ENCODE measurements around the gene RAB37.

RAB37 gene

GRCh38 chr17:74759243-74759801 is 22.3 kb downstream of the RAB37 start:
- H3K27me3 ChIP-seq (ENCODE audit: control insufficient read depth, insufficient read depth, low read length): no peaks in the 10 kb centered on the region
- H3K9ac ChIP-seq (ENCODE audit: low read length): peak overlapping the region; percentile 9
- H3K4me1 ChIP-seq (ENCODE audit: control insufficient read depth, insufficient read depth, low read length): peaks cover 79% of the 10 kb centered on the region
- H3K4me3 ChIP-seq (ENCODE audit: low read length): no peak overlapping the region
- H3K9me3 ChIP-seq (ENCODE audit: control insufficient read depth, low read length): no peaks in the 10 kb centered on the region
- peaks cover 8% of the 10 kb centered on the region for H3K36me3 ChIP-seq (ENCODE audit: control insufficient read depth, insufficient read depth, low read length)

GRCh38 chr17:74759941-74760340 is 22.9 kb downstream of the RAB37 start:
- Histone ChIP-seq H3K9ac (ENCODE audit: low read length) (peak overlapping the region; percentile 9), H3K9me3 (ENCODE audit: control insufficient read depth, low read length) (no peaks in the 10 kb centered on the region), H3K36me3 (ENCODE audit: control insufficient read depth, insufficient read depth, low read length) (peaks cover 8% of the 10 kb centered on the region), H3K4me1 (ENCODE audit: control insufficient read depth, insufficient read depth, low read length) (peaks cover 79% of the 10 kb centered on the region), H3K27me3 (ENCODE audit: control insufficient read depth, insufficient read depth, low read length) (no peaks in the 10 kb centered on the region), H3K4me3 (ENCODE audit: low read length) (no peak overlapping the region)

GRCh38 chr17:74760404-74761105 is 23.5 kb downstream of the RAB37 start:
- Histone ChIP-seq H3K4me1 (ENCODE audit: control insufficient read depth, insufficient read depth, low read length) (peaks cover 76% of the 10 kb centered on the region), H3K27me3 (ENCODE audit: control insufficient read depth, insufficient read depth, low read length) (no peaks in the 10 kb centered on the region), H3K9ac (ENCODE audit: low read length) (peak overlapping the region; percentile 9), H3K9me3 (ENCODE audit: control insufficient read depth, low read length) (no peaks in the 10 kb centered on the region), H3K36me3 (ENCODE audit: control insufficient read depth, insufficient read depth, low read length) (peaks cover 8% of the 10 kb centered on the region), H3K4me3 (ENCODE audit: low read length) (no peak overlapping the region)

GRCh38 chr17:74761419-74761818 is 24.4 kb downstream of the RAB37 start:
- H3K36me3 ChIP-seq (ENCODE audit: control insufficient read depth, insufficient read depth, low read length): peaks cover 8% of the 10 kb centered on the region
- H3K4me1 ChIP-seq (ENCODE audit: control insufficient read depth, insufficient read depth, low read length): peaks cover 76% of the 10 kb centered on the region
- no peaks in the 10 kb centered on the region for H3K9me3 ChIP-seq (ENCODE audit: control insufficient read depth, low read length)
- no peaks in the 10 kb centered on the region for H3K27me3 ChIP-seq (ENCODE audit: control insufficient read depth, insufficient read depth, low read length)
- H3K4me3 ChIP-seq (ENCODE audit: low read length): no peak overlapping the region
- no peak overlapping the region for H3K9ac ChIP-seq (ENCODE audit: low read length)

GRCh38 chr17:74761931-74762330 is 24.9 kb downstream of the RAB37 start:
- H3K4me1 ChIP-seq (ENCODE audit: control insufficient read depth, insufficient read depth, low read length): peaks cover 71% of the 10 kb centered on the region
- H3K9ac ChIP-seq (ENCODE audit: low read length): no peak overlapping the region
- no peak overlapping the region for H3K4me3 ChIP-seq (ENCODE audit: low read length)
- H3K36me3 ChIP-seq (ENCODE audit: control insufficient read depth, insufficient read depth, low read length): peaks cover 8% of the 10 kb centered on the region
- H3K9me3 ChIP-seq (ENCODE audit: control insufficient read depth, low read length): no peaks in the 10 kb centered on the region
- H3K27me3 ChIP-seq (ENCODE audit: control insufficient read depth, insufficient read depth, low read length): no peaks in the 10 kb centered on the region

- H3K4me3 ChIP-seq (ENCODE audit: low read length): no peak overlapping the region
- peaks cover 59% of the 10 kb centered on the region for H3K4me1 ChIP-seq (ENCODE audit: control insufficient read depth, insufficient read depth, low read length)
- H3K27me3 ChIP-seq (ENCODE audit: control insufficient read depth, insufficient read depth, low read length): no peaks in the 10 kb centered on the region
- no peaks in the 10 kb centered on the region for H3K9me3 ChIP-seq (ENCODE audit: control insufficient read depth, low read length)
- peaks cover 18% of the 10 kb centered on the region for H3K36me3 ChIP-seq (ENCODE audit: control insufficient read depth, insufficient read depth, low read length)
- peak overlapping the region; percentile 22 for H3K9ac ChIP-seq (ENCODE audit: low read length)
Measured at GRCh38 chr17:74763565-74764387, 26.7 kb downstream of the RAB37 start.

- Histone ChIP-seq H3K4me1 (ENCODE audit: control insufficient read depth, insufficient read depth, low read length) (peaks cover 59% of the 10 kb centered on the region), H3K27me3 (ENCODE audit: control insufficient read depth, insufficient read depth, low read length) (no peaks in the 10 kb centered on the region), H3K9ac (ENCODE audit: low read length) (no peak overlapping the region), H3K4me3 (ENCODE audit: low read length) (no peak overlapping the region), H3K9me3 (ENCODE audit: control insufficient read depth, low read length) (no peaks in the 10 kb centered on the region), H3K36me3 (ENCODE audit: control insufficient read depth, insufficient read depth, low read length) (peaks cover 26% of the 10 kb centered on the region)
Measured at GRCh38 chr17:74764751-74765286, 27.8 kb downstream of the RAB37 start.

- Histone ChIP-seq H3K4me3 (ENCODE audit: low read length) (no peak overlapping the region), H3K9me3 (ENCODE audit: control insufficient read depth, low read length) (no peaks in the 10 kb centered on the region), H3K27me3 (ENCODE audit: control insufficient read depth, insufficient read depth, low read length) (no peaks in the 10 kb centered on the region), H3K36me3 (ENCODE audit: control insufficient read depth, insufficient read depth, low read length) (peaks cover 24% of the 10 kb centered on the region), H3K9ac (ENCODE audit: low read length) (no peak overlapping the region), H3K4me1 (ENCODE audit: control insufficient read depth, insufficient read depth, low read length) (peaks cover 49% of the 10 kb centered on the region)
Measured at GRCh38 chr17:74766413-74766812, 29.4 kb downstream of the RAB37 start.

- no peaks in the 10 kb centered on the region for H3K9me3 ChIP-seq (ENCODE audit: control insufficient read depth, low read length)
- no peak overlapping the region for H3K4me3 ChIP-seq (ENCODE audit: low read length)
- H3K27me3 ChIP-seq (ENCODE audit: control insufficient read depth, insufficient read depth, low read length): no peaks in the 10 kb centered on the region
- H3K36me3 ChIP-seq (ENCODE audit: control insufficient read depth, insufficient read depth, low read length): peaks cover 22% of the 10 kb centered on the region
- no peak overlapping the region for H3K9ac ChIP-seq (ENCODE audit: low read length)
- H3K4me1 ChIP-seq (ENCODE audit: control insufficient read depth, insufficient read depth, low read length): peaks cover 45% of the 10 kb centered on the region
Measured at GRCh38 chr17:74767111-74767516, 30.1 kb downstream of the RAB37 start.

- Histone ChIP-seq H3K9me3 (ENCODE audit: control insufficient read depth, low read length) (no peaks in the 10 kb centered on the region), H3K27me3 (ENCODE audit: control insufficient read depth, insufficient read depth, low read length) (no peaks in the 10 kb centered on the region), H3K36me3 (ENCODE audit: control insufficient read depth, insufficient read depth, low read length) (peaks cover 27% of the 10 kb centered on the region), H3K4me1 (ENCODE audit: control insufficient read depth, insufficient read depth, low read length) (peaks cover 34% of the 10 kb centered on the region), H3K4me3 (ENCODE audit: low read length) (no peak overlapping the region), H3K9ac (ENCODE audit: low read length) (peak overlapping the region; percentile 15)
Measured at GRCh38 chr17:74768069-74768762, 31.2 kb downstream of the RAB37 start.

- Histone ChIP-seq H3K4me1 (ENCODE audit: control insufficient read depth, insufficient read depth, low read length) (peaks cover 28% of the 10 kb centered on the region), H3K9me3 (ENCODE audit: control insufficient read depth, low read length) (no peaks in the 10 kb centered on the region), H3K27me3 (ENCODE audit: control insufficient read depth, insufficient read depth, low read length) (no peaks in the 10 kb centered on the region), H3K4me3 (ENCODE audit: low read length) (no peak overlapping the region), H3K9ac (ENCODE audit: low read length) (peak overlapping the region; percentile 15), H3K36me3 (ENCODE audit: control insufficient read depth, insufficient read depth, low read length) (peaks cover 27% of the 10 kb centered on the region)
Measured at GRCh38 chr17:74768763-74769114, 31.7 kb downstream of the RAB37 start.
